GM12878 (cell line): ENCODE results near the gene PRKAG3. TPM values are rescaled to one million over a fixed set of nuclear protein-coding genes. Genes with fewer than 3 reads are reported as not detected.

ENCODE experiments used
- ATAC-seq: fragments of 200-7000 bp; cut with Tn5 transposase; 3 replicates; pipeline ENCODE4 v1.9.1; 2020; ENCODE audit warnings: mild to moderate bottlenecking, moderate library complexity
- BruUV-seq: library from RNA; stranded (reverse); fragments of 400-500 nt; replicated peaks from 2 replicates; lab custom pipeline; 2021; lab: Mats Ljungman, UMichigan
- CTCF ChIA-PET: fragments of 300-600 bp; sonication (Branson Sonifier 250); formaldehyde crosslinking; extraction: SDS; loops from one replicate; lab custom pipeline; 2021; ENCODE audit warnings: inconsistent platforms; lab: Yijun Ruan, JAX
- POLR2A ChIA-PET: fragments of 350-600 bp; formaldehyde crosslinking; extraction: SDS; loops from one replicate; lab custom pipeline; 2021; ENCODE audit warnings: inconsistent platforms; lab: Charles Lee
- RAD21 ChIA-PET: fragments of 300-600 bp; sonication (Branson Sonifier 250); formaldehyde crosslinking; loops from one replicate; lab custom pipeline; 2023; ENCODE audit warnings: antibody characterized with exemption; ENCODE audit not compliant: unreplicated experiment; lab: Charles Lee
- SMC1A ChIA-PET: fragments of 300-600 bp; sonication (Branson Sonifier 250); formaldehyde crosslinking; loops from one replicate; lab custom pipeline; 2023; ENCODE audit not compliant: unreplicated experiment, uncharacterized antibody; lab: Charles Lee
- DNase-seq: peaks from one replicate; pipeline ENCODE4 v3.0.0-alpha.2; 2011; ENCODE audit warnings: low read depth, low spot score
- FAIRE-seq: peaks from 3 replicates; lab custom pipeline; 2011; peaks lifted over from hg19 to GRCh38; lab: Jason Lieb, UNC
- H2AFZ ChIP-seq: 2 replicates; pipeline ENCODE4 v1.6.0; 2011; ENCODE audit warnings: low read depth, low read length, control low read depth; ENCODE audit not compliant: control insufficient read depth
- H3K27ac ChIP-seq: 2 replicates; pipeline ENCODE4 v1.5.1; 2011; ENCODE audit warnings: control low read depth; ENCODE audit not compliant: control insufficient read depth, insufficient read depth
- H3K27me3 ChIP-seq, 2 experiments: replicated peaks in 1 of 2; 2 replicates each; pipeline versions ENCODE4 v1.6.0 to v1.6.1; 2011; ENCODE audit warnings: low read length in 1 of 2; ENCODE audit not compliant: control insufficient read depth in 2 of 2, insufficient read depth in 2 of 2
- H3K36me3 ChIP-seq, 2 experiments: 2 replicates each; pipeline ENCODE4 v1.5.1; 2011; ENCODE audit warnings: low read length in 1 of 2; ENCODE audit not compliant: control insufficient read depth in 2 of 2, insufficient read depth in 2 of 2
- H3K4me1 ChIP-seq: 2 replicates; pipeline ENCODE4 v1.6.1; 2011; ENCODE audit warnings: mild to moderate bottlenecking, low read length, moderate library complexity, mixed read lengths; ENCODE audit not compliant: control insufficient read depth, insufficient read depth
- H3K4me2 ChIP-seq: 2 replicates; pipeline ENCODE4 v1.6.0; 2011; ENCODE audit warnings: control low read depth; ENCODE audit not compliant: control insufficient read depth, insufficient read depth
- H3K4me3 ChIP-seq: fragments of 200-600 bp; sonication (generic); 2 replicates; pipeline ENCODE4 v1.5.1; 2016
- H3K79me2 ChIP-seq: 2 replicates; pipeline ENCODE4 v1.6.0; 2011; ENCODE audit warnings: low read length; ENCODE audit not compliant: control insufficient read depth, insufficient read depth
- H3K9ac ChIP-seq: 2 replicates; pipeline ENCODE4 v1.8.0; 2011; ENCODE audit warnings: low read length, control low read depth, mixed read lengths; ENCODE audit not compliant: control insufficient read depth, insufficient read depth
- H3K9me3 ChIP-seq: replicated peaks from 3 replicates; pipeline ENCODE4 v1.5.1; 2011; ENCODE audit warnings: mild to moderate bottlenecking, low read length; ENCODE audit not compliant: control insufficient read depth, insufficient read depth
- H4K20me1 ChIP-seq: 2 replicates; pipeline ENCODE4 v1.6.0; 2011; ENCODE audit not compliant: control insufficient read depth, insufficient read depth
- BCLAF1 ChIP-seq: fragments of 450-650 bp; IDR thresholded peaks from 2 replicates; pipeline ENCODE4 v1.6.1; 2017; ENCODE audit warnings: antibody characterized with exemption, mild to moderate bottlenecking, moderate library complexity
- CBX3 ChIP-seq: fragments of 200-600 bp; sonication (generic); IDR thresholded peaks from 2 replicates; pipeline ENCODE4 v1.6.1; 2016; ENCODE audit warnings: low read depth, borderline replicate concordance
- CREM ChIP-seq: IDR thresholded peaks from 2 replicates; pipeline ENCODE4 v1.6.1; 2014; ENCODE audit warnings: antibody characterized with exemption, low read depth
- ETV6 ChIP-seq, 2 experiments: fragments of 450-650 bp in 1 of 2; IDR thresholded peaks in 1 of 2; conservative IDR thresholded peaks in 1 of 2; 2 replicates each; pipeline ENCODE4 v1.6.1; 2014; ENCODE audit warnings: antibody characterized with exemption in 1 of 2, borderline replicate concordance in 1 of 2, low read depth in 1 of 2, mild to moderate bottlenecking in 1 of 2, moderate library complexity in 1 of 2
- SMC3 ChIP-seq: IDR thresholded peaks from 2 replicates; pipeline ENCODE4 v1.6.1; 2011; ENCODE audit warnings: low read length, improper control_type of control experiment, borderline replicate concordance
- STAT1 ChIP-seq: fragments of 450-650 bp; conservative IDR thresholded peaks from 2 replicates; pipeline ENCODE4 v1.6.1; 2014; ENCODE audit warnings: antibody characterized with exemption, mild to moderate bottlenecking
- SUZ12 ChIP-seq: fragments of 200-600 bp; sonication (generic); IDR thresholded peaks from one replicate; pipeline ENCODE4 v1.6.1; 2018; ENCODE audit warnings: antibody characterized with exemption, mild to moderate bottlenecking; ENCODE audit not compliant: unreplicated experiment
- ZBTB40 ChIP-seq: fragments of 450-650 bp; IDR thresholded peaks from 2 replicates; pipeline ENCODE4 v1.6.1; 2016; ENCODE audit warnings: mild to moderate bottlenecking, moderate library complexity, borderline replicate concordance
- ZNF687 ChIP-seq: fragments of 450-650 bp; IDR thresholded peaks from 2 replicates; pipeline ENCODE4 v1.6.1; 2017; ENCODE audit warnings: mild to moderate bottlenecking, moderate library complexity
- WGBS: methylation state at CpG from one replicate; pipeline ENCODE4 v1.1.6; 2016; ENCODE audit warnings: low lambda C conversion rate; ENCODE audit not compliant: insufficient replicate concordance, insufficient coverage; ENCODE audit errors: missing lambda C conversion rate; 5-methylcytosine and 5-hydroxymethylcytosine counted together
- in situ Hi-C: fragments of 300-500 bp; cut with MboI; formaldehyde crosslinking; loops from 9 replicates; pipeline ENCODE4 v1.14.3; 2018; ENCODE audit warnings: mixed read lengths
- intact Hi-C: fragments of 100-400 bp; cut with micrococcal nuclease; formaldehyde crosslinking; loops from one replicate; pipeline ENCODE4 v1.14.2; 2022; ENCODE audit not compliant: unreplicated experiment
- polyA plus RNA-seq, 11 experiments: library from polyadenylated mRNA; depleted of rRNA in 4 of 11; unstranded in 6 of 11; stranded (reverse) in 5 of 11; fragments of >200 nt; fragmentation: Nextera tagmentation in 4 of 11; fragmentation: Illumina TruSeq in 1 of 11; extraction: Ambion mirVana in 4 of 11; extraction: Trizol in 1 of 11; gene quantifications; 1 replicate in 1 of 11; 2 replicates in 10 of 11; pipeline versions ENCODE4 v1.2.1 to v1.2.3, GENCODE V29; 2011 to 2016; ENCODE audit warnings: inconsistent platforms in 2 of 11, missing spikeins in 2 of 11, low read depth in 1 of 11
- total RNA-seq, 4 experiments: library from RNA; depleted of rRNA in 3 of 4; stranded (reverse); fragments of >200 nt in 3 of 4; fragmentation: Illumina TruSeq in 1 of 4; extraction: Trizol in 1 of 4; gene quantifications; 2 replicates each; pipeline versions ENCODE4 v1.2.1 to v1.2.3, GENCODE V29; 2013 to 2021

PRKAG3 gene
- total and polyA plus RNA-seq, 10 of the 15 experiments (the other 5 are each of a cell fraction or from before 2014, with no cell fraction given), result 0.04 to 0.12 (median 0.06) TPM; not detected in 7

GRCh38 chr2:218810256-218810655 is 21.3 kb downstream of the PRKAG3 start:
- BruUV-seq, result no TSS peak
- TF ChIP-seq ZNF687 (no peak), BCLAF1 (no peak), SMC3 (no peak), ETV6 (conservative IDR thresholded peaks at IDR 0.05 in 1 of 2, IDR thresholded peaks at IDR 0.05 in 1 of 2; ENCODE audit: borderline replicate concordance in 1 of 2, low read depth in 1 of 2) (no peak), CBX3 (no peak), STAT1 (no peak), CREM (no peak), ZBTB40 (no peak), SUZ12 (no peak)

More at GRCh38 chr2:218810256-218810655, 21.3 kb downstream of the PRKAG3 start:
- FAIRE-seq (no peak), DNase-seq (no peak), ATAC-seq (no peak)
- no peak overlapping the region for H3K4me2 ChIP-seq
- ChIA-PET RAD21 (interaction anchor here (1.3 kb wide), 1 partner anchor 42 kb away, joined by 3 read pairs; no protein-coding TSS in a partner anchor), CTCF (interaction anchor here (0.9 to 1.2 kb wide), 2 partner anchors 31 to 454 kb away, joined by 3 to 4 read pairs; no protein-coding TSS in a partner anchor), POLR2A (interaction anchor here (0.7 kb wide), 1 partner anchor 689 kb away, joined by 3 read pairs; the partner anchor contains the start of gene GMPPA), SMC1A (interaction anchor here (1.4 kb wide), 1 partner anchor 99 kb away, joined by 4 read pairs; the partner anchor contains the start of gene TTLL4)
- no peaks in the 10 kb centered on the region for H3K4me1 ChIP-seq
- 71% methylated on average over 2 of the region's 2 CpGs for WGBS
- H2AFZ ChIP-seq, result no peak overlapping the region
- no peak overlapping the region for H3K9ac ChIP-seq
- in situ Hi-C loops, result no loop called here
- H3K4me3 ChIP-seq, result no peak overlapping the region
- H4K20me1 ChIP-seq, result no peaks in the 10 kb centered on the region
- no peak overlapping the region for H3K27ac ChIP-seq
- H3K79me2 ChIP-seq, result no peaks in the 10 kb centered on the region
- intact Hi-C loops, result no loop called here
- no peaks in the 10 kb centered on the region for H3K9me3 ChIP-seq
- no peaks in the 10 kb centered on the region; a peak in 1 of 4 replicates for H3K27me3 ChIP-seq
- H3K36me3 ChIP-seq, result no peaks in the 10 kb centered on the region
